K562 (cell line): ENCODE data around the gene ACAD10. TPM values are rescaled to one million over a fixed set of nuclear protein-coding genes. Genes with fewer than 3 reads are reported as not detected.

Experiments
- ATAC-seq: fragments of 200-7000 bp; cut with Tn5 transposase; 3 replicates; pipeline ENCODE4 v1.9.1; 2020; ENCODE audit warnings: moderate library complexity
- BruUV-seq: library from RNA; stranded (reverse); fragments of 400-500 nt; replicated peaks from 2 replicates; lab custom pipeline; 2021; lab: Mats Ljungman, UMichigan
- CTCF ChIA-PET: fragments of 300-600 bp; formaldehyde crosslinking; extraction: SDS; loops from one replicate; lab custom pipeline; 2021; ENCODE audit warnings: low intra/inter-chr PET ratio; lab: Yijun Ruan, JAX
- POLR2A ChIA-PET: fragments of 300-600, 350-650 bp; sonication (Branson Sonifier 250); formaldehyde crosslinking; extraction: SDS; loops from one replicate; lab custom pipeline; 2021; ENCODE audit warnings: antibody characterized with exemption, inconsistent platforms; lab: Yijun Ruan, JAX
- DNase-seq, 4 experiments: peaks; one replicate each; pipeline versions ENCODE4 v3.0.0 to v3.0.0-alpha.2; 2011 to 2018; ENCODE audit warnings: low spot score in 3 of 4, mixed read lengths in 3 of 4; ENCODE audit errors: extremely low read depth in 1 of 4
- FAIRE-seq: peaks from 2 replicates; lab custom pipeline; 2011; peaks lifted over from hg19 to GRCh38; lab: Jason Lieb, UNC
- H2AFZ ChIP-seq: 2 replicates; pipeline ENCODE4 v1.6.0; 2011; ENCODE audit warnings: low read depth, low read length, control low read depth, inconsistent platforms
- H3K27ac ChIP-seq: fragments of 200-600 bp; 3 replicates; pipeline ENCODE4 v1.8.0; 2011; ENCODE audit warnings: low read depth, mild to moderate bottlenecking, control low read depth, inconsistent platforms, low read length, moderate library complexity, mixed read lengths; ENCODE audit errors: extremely low read depth
- H3K27me3 ChIP-seq, 2 experiments: fragments of 300-600 bp in 1 of 2; 2 replicates in 1 of 2; 3 replicates in 1 of 2; pipeline versions ENCODE4 v1.6.0 to v1.8.0; 2011; ENCODE audit warnings: inconsistent platforms in 2 of 2, low read length in 2 of 2, mild to moderate bottlenecking in 1 of 2, mixed read lengths in 1 of 2, moderate library complexity in 1 of 2; ENCODE audit not compliant: control insufficient read depth in 2 of 2, insufficient read depth in 2 of 2
- H3K36me3 ChIP-seq: fragments of 300-600 bp; 3 replicates; pipeline ENCODE4 v1.8.0; 2011; ENCODE audit warnings: mild to moderate bottlenecking, low read length, inconsistent platforms; ENCODE audit not compliant: control insufficient read depth, insufficient read depth
- H3K4me1 ChIP-seq, 2 experiments: fragments of 200-600 bp in 1 of 2; replicated peaks in 1 of 2; 2 replicates in 1 of 2; 3 replicates in 1 of 2; pipeline versions ENCODE4 v1.5.1 to v1.8.0; 2011; ENCODE audit warnings: inconsistent platforms in 2 of 2, low read length in 2 of 2, mild to moderate bottlenecking in 1 of 2, mixed read lengths in 1 of 2, moderate library complexity in 1 of 2; ENCODE audit not compliant: control insufficient read depth in 2 of 2, insufficient read depth in 2 of 2
- H3K4me2 ChIP-seq: 2 replicates; pipeline ENCODE4 v1.6.1; 2011; ENCODE audit warnings: low read length, control low read depth, inconsistent platforms, mixed read lengths; ENCODE audit not compliant: insufficient read depth
- H3K4me3 ChIP-seq: fragments of 200-600 bp; sonication (generic), shearing (Covaris generic); 2 replicates; pipeline ENCODE4 v1.5.1; 2016; ENCODE audit warnings: control low read depth, inconsistent platforms
- H3K79me2 ChIP-seq: fragments of 200-600 bp; 3 replicates; pipeline ENCODE4 v1.8.0; 2011; ENCODE audit warnings: low read length, inconsistent platforms; ENCODE audit not compliant: control insufficient read depth, insufficient read depth
- H3K9ac ChIP-seq, 2 experiments: 2 replicates each; pipeline versions ENCODE4 v1.6.0 to v1.6.1; 2011; ENCODE audit warnings: low read depth in 2 of 2, low read length in 2 of 2, control low read depth in 1 of 2, inconsistent platforms in 1 of 2, mild to moderate bottlenecking in 1 of 2, mixed read lengths in 1 of 2; ENCODE audit not compliant: insufficient read depth in 1 of 2
- H3K9me1 ChIP-seq: one replicate; pipeline ENCODE4 v1.6.0; 2011; ENCODE audit warnings: inconsistent platforms, mild to moderate bottlenecking, low read length, moderate library complexity; ENCODE audit not compliant: control insufficient read depth, insufficient read depth
- H3K9me3 ChIP-seq: replicated peaks from 2 replicates; pipeline ENCODE4 v1.5.1; 2011; ENCODE audit warnings: low read depth, low read length, inconsistent platforms; ENCODE audit not compliant: control insufficient read depth, insufficient read depth
- H4K20me1 ChIP-seq: replicated peaks from 2 replicates; pipeline ENCODE4 v1.6.1; 2011; ENCODE audit warnings: low read length, inconsistent platforms, mixed read lengths; ENCODE audit not compliant: control insufficient read depth, insufficient read depth
- BHLHE40 ChIP-seq: IDR thresholded peaks from 2 replicates; pipeline ENCODE4 v1.6.1; 2011; ENCODE audit warnings: low read length, improper control_type of control experiment
- BRCA1 ChIP-seq, 2 experiments: fragments of 450-650 bp in 1 of 2; sonication (generic) in 1 of 2; formaldehyde crosslinking in 1 of 2; IDR thresholded peaks; 2 replicates each; pipeline versions ENCODE4 v1.5.0 to v1.6.1; 2017 to 2020; ENCODE audit warnings: mild to moderate bottlenecking in 1 of 2, missing genetic modification reagents in 1 of 2
- CREB3 ChIP-seq: fragments of 450-650 bp; conservative IDR thresholded peaks from 2 replicates; pipeline ENCODE4 v1.6.1; 2016; ENCODE audit warnings: missing genetic modification characterization, low read depth, mild to moderate bottlenecking, missing compliant biosample characterization, moderate library complexity
- ELF2 ChIP-seq: fragments of 250-450 bp; sonication (Bioruptor Pico); IDR thresholded peaks from 2 replicates; pipeline ENCODE4 v1.5.0; 2021; ENCODE audit warnings: mild to moderate bottlenecking
- NCOA2 ChIP-seq, 2 experiments: fragments of 450-650 bp; IDR thresholded peaks; 2 replicates each; pipeline ENCODE4 v1.6.1; 2018; ENCODE audit warnings: mild to moderate bottlenecking in 2 of 2, moderate library complexity in 1 of 2; ENCODE audit not compliant: partially characterized antibody in 2 of 2
- NR1H2 ChIP-seq: sonication (generic); formaldehyde crosslinking; IDR thresholded peaks from 2 replicates; pipeline ENCODE4 v1.4.0; 2020; ENCODE audit warnings: mild to moderate bottlenecking, missing genetic modification reagents
- TAL1 ChIP-seq: fragments of 450-650 bp; IDR thresholded peaks from 2 replicates; pipeline ENCODE4 v1.6.1; 2016; ENCODE audit warnings: mild to moderate bottlenecking
- TEAD1 ChIP-seq, 2 experiments: fragments of 450-650 bp in 1 of 2; sonication (generic) in 1 of 2; formaldehyde crosslinking; IDR thresholded peaks; 2 replicates each; pipeline versions ENCODE4 v1.4.0 to v1.8.0; 2020 to 2022; ENCODE audit warnings: mild to moderate bottlenecking in 2 of 2, missing genetic modification reagents in 1 of 2
- ZNF695 ChIP-seq: fragments of 450-650 bp; formaldehyde crosslinking; IDR thresholded peaks from 2 replicates; pipeline ENCODE4 v1.4.0; 2020; ENCODE audit warnings: mild to moderate bottlenecking, moderate library complexity
- WGBS: fragments of 100-300 bp; shearing (Covaris generic); methylation state at CpG from one replicate; pipeline ENCODE4 v1.1.6; 2016; ENCODE audit warnings: low coverage, mixed read lengths; ENCODE audit not compliant: insufficient coverage; ENCODE audit errors: missing lambda C conversion rate; 5-methylcytosine and 5-hydroxymethylcytosine counted together
- in situ Hi-C: fragments of 300-500 bp; cut with MboI; formaldehyde crosslinking; loops from 4 replicates; pipeline ENCODE4 v1.15.0; 2018; ENCODE audit warnings: inconsistent platforms, mixed read lengths
- intact Hi-C: fragments of 100-400 bp; cut with micrococcal nuclease; formaldehyde crosslinking; loops from 2 replicates; pipeline ENCODE4 v1.14.2; 2022
- polyA plus RNA-seq, 8 experiments: library from polyadenylated mRNA; depleted of rRNA in 4 of 8; stranded (reverse) in 5 of 8; unstranded in 3 of 8; fragments of >200 nt; fragmentation: Nextera tagmentation in 2 of 8; fragmentation: Illumina TruSeq in 1 of 8; extraction: Ambion mirVana in 2 of 8; extraction: Trizol in 1 of 8; gene quantifications; 2 replicates each; pipeline versions ENCODE4 v1.2.1 to v1.2.3, GENCODE V29; 2011 to 2014; ENCODE audit warnings: inconsistent platforms in 1 of 8, missing spikeins in 1 of 8
- total RNA-seq, 7 experiments: library from RNA; depleted of rRNA in 6 of 7; stranded (reverse); fragments of >200 nt in 6 of 7; fragmentation: Illumina TruSeq in 2 of 7; extraction: Trizol in 2 of 7; gene quantifications; 2 replicates each; pipeline versions ENCODE4 v1.2.1 to v1.2.3, GENCODE V29; 2011 to 2021; ENCODE audit warnings: low replicate concordance in 1 of 7

Gene ACAD10
- total and polyA plus RNA-seq, 9 of the 15 experiments (the other 6 are each of a cell fraction or from before 2014, with no cell fraction given): 2.3 to 19.2 (median 12.0) TPM

- 81% methylated on average over 10 of the region's 10 CpGs for WGBS
- Histone ChIP-seq H3K9me3 (no peaks in the 10 kb centered on the region), H3K79me2 (peaks cover 42% of the 10 kb centered on the region), H2AFZ (no peak overlapping the region), H3K27me3 (no peaks in the 10 kb centered on the region), H3K36me3 (peaks cover 10% of the 10 kb centered on the region; the same call in 1 of the 3 replicates), H3K4me2 (no peak overlapping the region), H3K4me3 (no peak overlapping the region), H3K9ac (no peak overlapping the region), H4K20me1 (no peaks in the 10 kb centered on the region; the same call in 1 of the 2 replicates), H3K4me1 (peaks cover 13 to 15% of the 10 kb centered on the region in 2 experiments; a peak in 4 of 5 replicates), H3K27ac (no peak overlapping the region), H3K9me1 (no peaks in the 10 kb centered on the region)
- intact Hi-C loops (loop anchor here (1.0 to 10.0 kb wide), 5 partner anchors 53 to 353 kb away; partner anchors contain the start of gene SH2B3), in situ Hi-C loops (loop anchor here (5.0 kb wide), 1 partner anchor 54 kb away; no protein-coding TSS in a partner anchor)
- POLR2A ChIA-PET: no interaction called here
- no peak for ATAC-seq
- TF ChIP-seq TEAD1 (CRISPR knock-in tag; IDR thresholded peaks at IDR 0.05) (no peak), BHLHE40 (no peak), NCOA2 (IDR thresholded peaks at IDR 0.05; ENCODE audit: partially characterized antibody in 2 of 2) (no peak), CREB3 (tag) (no peak), ELF2 (CRISPR knock-in tag) (no peak), BRCA1 (IDR thresholded peaks at IDR 0.05) (no peak), BRCA1 (CRISPR knock-in tag; IDR thresholded peaks at IDR 0.05) (no peak), NR1H2 (CRISPR knock-in tag) (no peak), TAL1 (no peak), ZNF695 (no peak)
- DNase-seq: no peak
- BruUV-seq: no TSS peak
- CTCF ChIA-PET: no interaction called here
- FAIRE-seq: no peak
Observed at GRCh38 chr12:111687952-111688351, 2.1 kb downstream of the ACAD10 start.
